ENCODE measurements around the gene UBQLNL. TPM values are rescaled to one million over a fixed set of nuclear protein-coding genes. Genes with fewer than 3 reads are reported as not detected.

UBQLNL gene
- total RNA-seq, 4 donors from 2014 or later, result 0.12 to 1.8 (median 0.48) TPM

- TF ChIP-seq, protein P1, sequence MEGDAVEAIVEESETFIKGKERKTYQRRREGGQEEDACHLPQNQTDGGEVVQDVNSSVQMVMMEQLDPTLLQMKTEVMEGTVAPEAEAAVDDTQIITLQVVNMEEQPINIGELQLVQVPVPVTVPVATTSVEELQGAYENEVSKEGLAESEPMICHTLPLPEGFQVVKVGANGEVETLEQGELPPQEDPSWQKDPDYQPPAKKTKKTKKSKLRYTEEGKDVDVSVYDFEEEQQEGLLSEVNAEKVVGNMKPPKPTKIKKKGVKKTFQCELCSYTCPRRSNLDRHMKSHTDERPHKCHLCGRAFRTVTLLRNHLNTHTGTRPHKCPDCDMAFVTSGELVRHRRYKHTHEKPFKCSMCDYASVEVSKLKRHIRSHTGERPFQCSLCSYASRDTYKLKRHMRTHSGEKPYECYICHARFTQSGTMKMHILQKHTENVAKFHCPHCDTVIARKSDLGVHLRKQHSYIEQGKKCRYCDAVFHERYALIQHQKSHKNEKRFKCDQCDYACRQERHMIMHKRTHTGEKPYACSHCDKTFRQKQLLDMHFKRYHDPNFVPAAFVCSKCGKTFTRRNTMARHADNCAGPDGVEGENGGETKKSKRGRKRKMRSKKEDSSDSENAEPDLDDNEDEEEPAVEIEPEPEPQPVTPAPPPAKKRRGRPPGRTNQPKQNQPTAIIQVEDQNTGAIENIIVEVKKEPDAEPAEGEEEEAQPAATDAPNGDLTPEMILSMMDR (IDR thresholded peaks at IDR 0.05), result no peak
- TF ChIP-seq POLR2A (IDR thresholded peaks at IDR 0.05), result no peak
- H3K4me3 ChIP-seq (ENCODE audit: low read depth, poor library complexity, severe bottlenecking), result no peak overlapping the region
- intact Hi-C loops (cut with DNase I; ENCODE audit: low total_unique reads), result no loop called here
- no peak for DNase-seq (ENCODE audit: low spot score in 2 of 2)
- 30 to 34% methylated on average over 2 of the region's 2 CpGs for WGBS, 2 donors
Measured at GRCh38 chr11:5467527-5467926, 49.0 kb downstream of the UBQLNL start.

Other genes with a start within 250 kb of the UBQLNL start
- not detected for gene HBE1, start 246.8 kb downstream of the UBQLNL start, total RNA-seq
- not detected for gene OR51B4, start 214.8 kb downstream of the UBQLNL start, total RNA-seq
- not detected for gene OR51B2, start 192.4 kb downstream of the UBQLNL start, total RNA-seq
- not detected for gene OR51B5, start 173.2 kb downstream of the UBQLNL start, total RNA-seq
- not detected for gene OR51B6, start 165.2 kb downstream of the UBQLNL start, total RNA-seq
- gene OR51M1, start 132.9 kb downstream of the UBQLNL start, total RNA-seq, result not detected
- not detected for gene OR51Q1, start 94.6 kb downstream of the UBQLNL start, total RNA-seq
- not detected for gene OR51I1, start 75.2 kb downstream of the UBQLNL start, total RNA-seq
- gene OR51I2, start 67.4 kb downstream of the UBQLNL start, total RNA-seq, result not detected
- gene OR52D1, start 28.0 kb downstream of the UBQLNL start, total RNA-seq, result not detected
- under 1 TPM in 1 of 4 donors, not detected in 3; 0.13 TPM for gene UBQLN3, start 6.7 kb downstream of the UBQLNL start, total RNA-seq
- not detected for gene OR52H1, start 31.8 kb upstream of the UBQLNL start, total RNA-seq
- gene OR52B6, start 64.2 kb upstream of the UBQLNL start, total RNA-seq, result not detected
- 1 to 10 TPM; 1.0 to 2.7 (median 2.0) TPM for gene TRIM6, start 79.9 kb upstream of the UBQLNL start, total RNA-seq
- 10 to 100 TPM in 1 of 4 donors, 1 to 10 TPM in 3; 2.7 to 10.3 (median 6.9) TPM for gene TRIM34, start 108.3 kb upstream of the UBQLNL start, total RNA-seq
- 10 to 100 TPM in 2 of 4 donors, 1 to 10 TPM in 2; 8.3 to 16.1 (median 10.8) TPM for gene TRIM5, start 168.4 kb upstream of the UBQLNL start, total RNA-seq
- 10 to 100 TPM in 2 of 4 donors, 1 to 10 TPM in 2; 5.9 to 12.5 (median 9.2) TPM for gene TRIM22, start 173.1 kb upstream of the UBQLNL start, total RNA-seq
- gene OR56B1, start 219.7 kb upstream of the UBQLNL start, total RNA-seq, result under 1 TPM in 1 of 4 donors, not detected in 3; 0.29 TPM
- gene OR52N4, start 237.5 kb upstream of the UBQLNL start, total RNA-seq, result not detected

Measured in lower leg skin (tissue), 4 donors.